ENCODE results near the gene CDKN1A.

CDKN1A gene

DNA sequence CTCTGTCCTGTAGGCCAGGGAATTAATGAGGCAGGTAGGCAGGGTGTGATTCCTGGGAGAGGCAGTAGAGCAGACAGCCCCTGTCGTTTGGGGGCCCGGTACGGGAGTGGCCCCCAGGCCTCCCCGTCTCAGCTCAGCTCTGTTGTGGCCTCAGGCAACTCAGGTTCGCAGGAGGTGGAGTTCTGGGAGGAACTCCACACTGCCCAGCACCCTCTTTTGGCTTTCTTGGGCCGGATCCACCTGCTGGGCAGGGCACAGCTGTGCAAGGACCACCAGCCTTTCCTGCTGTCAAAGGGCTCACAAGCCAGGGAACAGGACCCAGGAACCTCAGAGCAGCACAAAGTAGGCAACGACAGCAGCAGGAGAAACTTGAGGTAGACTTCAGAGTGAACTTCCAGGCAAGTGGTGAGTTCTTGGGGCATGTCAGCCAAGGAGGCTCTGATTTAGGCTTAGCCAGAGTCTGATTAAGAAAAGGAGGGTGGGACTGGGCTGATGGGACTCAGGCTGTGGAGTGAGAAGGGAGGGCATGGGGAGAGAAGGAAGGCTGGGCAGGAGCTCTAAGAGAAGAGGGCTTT lies 56.1 kb downstream of the CDKN1A start:
- TF ChIP-seq, protein P1, sequence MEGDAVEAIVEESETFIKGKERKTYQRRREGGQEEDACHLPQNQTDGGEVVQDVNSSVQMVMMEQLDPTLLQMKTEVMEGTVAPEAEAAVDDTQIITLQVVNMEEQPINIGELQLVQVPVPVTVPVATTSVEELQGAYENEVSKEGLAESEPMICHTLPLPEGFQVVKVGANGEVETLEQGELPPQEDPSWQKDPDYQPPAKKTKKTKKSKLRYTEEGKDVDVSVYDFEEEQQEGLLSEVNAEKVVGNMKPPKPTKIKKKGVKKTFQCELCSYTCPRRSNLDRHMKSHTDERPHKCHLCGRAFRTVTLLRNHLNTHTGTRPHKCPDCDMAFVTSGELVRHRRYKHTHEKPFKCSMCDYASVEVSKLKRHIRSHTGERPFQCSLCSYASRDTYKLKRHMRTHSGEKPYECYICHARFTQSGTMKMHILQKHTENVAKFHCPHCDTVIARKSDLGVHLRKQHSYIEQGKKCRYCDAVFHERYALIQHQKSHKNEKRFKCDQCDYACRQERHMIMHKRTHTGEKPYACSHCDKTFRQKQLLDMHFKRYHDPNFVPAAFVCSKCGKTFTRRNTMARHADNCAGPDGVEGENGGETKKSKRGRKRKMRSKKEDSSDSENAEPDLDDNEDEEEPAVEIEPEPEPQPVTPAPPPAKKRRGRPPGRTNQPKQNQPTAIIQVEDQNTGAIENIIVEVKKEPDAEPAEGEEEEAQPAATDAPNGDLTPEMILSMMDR (conservative IDR thresholded peaks at IDR 0.05; ENCODE audit: low read depth, low read length): no peak
- peak overlapping the region; percentile 42 for H3K4me3 ChIP-seq (ENCODE audit: low read depth, low read length)

DNA sequence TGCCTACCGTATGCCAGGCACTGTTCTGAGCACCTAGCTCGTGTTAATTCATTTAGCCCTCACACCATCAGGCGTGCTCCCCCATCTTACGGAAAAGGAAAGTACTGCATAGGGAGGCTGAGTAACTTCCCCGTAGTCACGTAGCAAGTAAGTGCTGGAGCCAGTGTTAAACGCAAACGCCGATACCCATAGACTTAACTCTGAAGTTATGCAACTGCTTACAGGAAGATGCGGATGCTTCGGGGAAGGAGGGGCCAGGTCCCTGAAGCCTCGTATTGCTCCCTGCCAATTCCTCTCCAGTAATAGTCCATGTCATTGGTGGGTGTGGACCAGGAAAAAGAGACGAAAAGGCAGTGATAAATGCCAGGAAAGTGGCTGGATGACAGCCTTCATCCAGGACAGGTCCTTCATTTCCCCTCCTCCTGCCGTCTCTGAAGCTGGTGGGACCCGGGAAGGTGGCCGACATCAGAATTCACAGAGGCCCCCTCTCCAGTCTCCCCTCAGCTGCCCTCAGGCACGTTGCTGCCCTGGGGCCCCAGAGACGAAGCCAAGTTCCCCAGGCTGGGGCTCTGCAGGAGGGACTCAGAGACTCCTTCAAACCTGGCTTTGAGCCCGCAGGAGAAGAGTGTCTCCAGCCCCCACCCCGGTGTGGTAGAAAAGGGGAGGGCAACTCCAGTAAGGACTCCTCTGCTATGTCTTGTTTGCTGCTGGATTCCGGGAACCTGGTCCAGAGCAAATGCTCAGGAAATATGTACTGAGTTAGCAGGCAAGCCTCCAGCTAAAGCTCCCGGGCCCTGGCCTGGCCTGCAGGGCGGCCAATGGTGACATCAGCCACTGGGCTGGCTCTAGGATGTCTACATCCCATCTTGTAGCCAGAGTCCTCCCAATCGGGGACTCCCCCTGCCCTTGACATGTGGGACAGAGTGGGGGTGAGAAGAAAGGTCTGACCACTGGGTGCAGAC lies 56.9 kb downstream of the CDKN1A start:
- peak; percentile 95 for DNase-seq (ENCODE audit: low read depth)
- peak overlapping the region; percentile 42 for H3K4me3 ChIP-seq (ENCODE audit: low read depth, low read length)
- TF ChIP-seq, protein P1 (conservative IDR thresholded peaks at IDR 0.05; ENCODE audit: low read depth, low read length): peak; percentile 50

More for the DNA sequence above, 56.1 kb downstream of the CDKN1A start:
- no peak for DNase-seq (ENCODE audit: low read depth)

All from choroid plexus epithelial cell (primary cell).